Activated CD8-positive, alpha-beta T cell treated with anti-CD3 and anti-CD28 coated beads for 36 hours (primary cell): ENCODE data around the gene SYCN. TPM values are rescaled to one million over a fixed set of nuclear protein-coding genes. Genes with fewer than 3 reads are reported as not detected.

Experiments
- ATAC-seq: fragments of 200-7000 bp; cut with Tn5 transposase; one replicate; pipeline ENCODE4 v1.10.0; 2021; ENCODE audit warnings: mild to moderate bottlenecking, moderate library complexity
- CTCF ChIA-PET: fragments of 350-600 bp; sonication (Branson Sonifier 250); formaldehyde crosslinking; loops from one replicate; lab custom pipeline; 2021; ENCODE audit warnings: antibody characterized with exemption; lab: Charles Lee
- POLR2A ChIA-PET: fragments of 350-600 bp; sonication (Branson Sonifier 250); formaldehyde crosslinking; loops from one replicate; lab custom pipeline; 2021; ENCODE audit warnings: antibody characterized with exemption; lab: Charles Lee
- DNase-seq: peaks from one replicate; pipeline ENCODE4 v3.0.0-alpha.2; 2020
- H3K27ac Mint-ChIP-seq: one replicate; pipeline ENCODE4 v1.8.0; 2021; ENCODE audit warnings: mild to moderate bottlenecking, mixed read lengths
- H3K27me3 Mint-ChIP-seq: one replicate; pipeline ENCODE4 v1.8.0; 2021; ENCODE audit warnings: mixed read lengths
- H3K36me3 Mint-ChIP-seq: one replicate; pipeline ENCODE4 v1.8.0; 2021; ENCODE audit warnings: low read depth, mixed read lengths
- H3K4me1 Mint-ChIP-seq: one replicate; pipeline ENCODE4 v1.8.0; 2021; ENCODE audit warnings: low read depth, mixed read lengths
- H3K4me3 Mint-ChIP-seq: one replicate; pipeline ENCODE4 v1.8.0; 2021; ENCODE audit warnings: mild to moderate bottlenecking, moderate library complexity, mixed read lengths
- H3K9me3 Mint-ChIP-seq: one replicate; pipeline ENCODE4 v1.8.0; 2021; ENCODE audit warnings: mixed read lengths
- CTCF ChIP-seq: fragments of 200-600 bp; IDR thresholded peaks from one replicate; pipeline ENCODE4 v1.8.0; 2022; ENCODE audit warnings: antibody characterized with exemption, mild to moderate bottlenecking
- intact Hi-C: fragments of 100-400 bp; cut with micrococcal nuclease; formaldehyde crosslinking; loops from one replicate; pipeline ENCODE4 v1.10.0; 2022
- total RNA-seq, 2 experiments: library from RNA; stranded (reverse); gene quantifications; one replicate each; pipeline ENCODE4 v1.2.3, GENCODE V29; 2021

Gene SYCN
- total RNA-seq, 2 experiments from 2014 or later, result not detected

GRCh38 chr19:39167461-39168257, 36.4 kb downstream of the SYCN start:
- Mint-ChIP-seq H3K36me3 (peaks cover under 1% of the 10 kb centered on the region), H3K9me3 (no peaks in the 10 kb centered on the region), H3K4me3 (no peak overlapping the region), H3K27ac (no peak overlapping the region), H3K27me3 (no peaks in the 10 kb centered on the region), H3K4me1 (peaks cover 4% of the 10 kb centered on the region)
- intact Hi-C loops, result no loop called here
- ChIA-PET POLR2A (no interaction called here), CTCF (no interaction called here)
- no peak for TF ChIP-seq CTCF
- DNase-seq (no peak), ATAC-seq (no peak)

- Mint-ChIP-seq H3K4me1 (peaks cover 7% of the 10 kb centered on the region), H3K27ac (no peak overlapping the region), H3K9me3 (no peaks in the 10 kb centered on the region), H3K36me3 (no peaks in the 10 kb centered on the region), H3K27me3 (no peaks in the 10 kb centered on the region), H3K4me3 (no peak overlapping the region)
- no peak for DNase-seq
- POLR2A ChIA-PET, result no interaction called here
- intact Hi-C loops, result no loop called here
- ATAC-seq, result no peak
- TF ChIP-seq CTCF, result no peak
- CTCF ChIA-PET, result no interaction called here
These were observed 37.3 kb downstream of the SYCN start for GRCh38 chr19:39166571-39167391.

GRCh38 chr19:39165857-39166256, 38.2 kb downstream of the SYCN start:
- ChIA-PET CTCF (no interaction called here), POLR2A (no interaction called here)
- no peaks in the 10 kb centered on the region for H3K27me3 Mint-ChIP-seq
- H3K27ac Mint-ChIP-seq, result no peak overlapping the region
- H3K4me3 Mint-ChIP-seq, result no peak overlapping the region
- DNase-seq (no peak), ATAC-seq (no peak)
- no peaks in the 10 kb centered on the region for H3K36me3 Mint-ChIP-seq
- intact Hi-C loops, result no loop called here
- peaks cover 7% of the 10 kb centered on the region for H3K4me1 Mint-ChIP-seq
- TF ChIP-seq CTCF, result no peak
- H3K9me3 Mint-ChIP-seq, result no peaks in the 10 kb centered on the region

- no peaks in the 10 kb centered on the region for H3K36me3 Mint-ChIP-seq
- no peak for TF ChIP-seq CTCF
- no peak overlapping the region for H3K27ac Mint-ChIP-seq
- H3K4me1 Mint-ChIP-seq, result peaks cover 7% of the 10 kb centered on the region
- H3K4me3 Mint-ChIP-seq, result no peak overlapping the region
- ATAC-seq (no peak), DNase-seq (no peak)
- H3K9me3 Mint-ChIP-seq, result no peaks in the 10 kb centered on the region
- ChIA-PET POLR2A (no interaction called here), CTCF (no interaction called here)
- H3K27me3 Mint-ChIP-seq, result no peaks in the 10 kb centered on the region
- intact Hi-C loops, result no loop called here
These were observed 39.8 kb downstream of the SYCN start for GRCh38 chr19:39164289-39164688.

GRCh38 chr19:39163621-39164020, 40.4 kb downstream of the SYCN start:
- POLR2A ChIA-PET, result no interaction called here
- H3K9me3 Mint-ChIP-seq, result no peaks in the 10 kb centered on the region
- intact Hi-C loops, result no loop called here

More at GRCh38 chr19:39163621-39164020, 40.4 kb downstream of the SYCN start:
- Mint-ChIP-seq H3K36me3 (no peaks in the 10 kb centered on the region), H3K4me3 (no peak overlapping the region), H3K27ac (no peak overlapping the region), H3K4me1 (peaks cover 7% of the 10 kb centered on the region), H3K27me3 (no peaks in the 10 kb centered on the region)
- no peak for ATAC-seq
- CTCF ChIA-PET, result no interaction called here
- no peak for DNase-seq
- no peak for TF ChIP-seq CTCF
